ENCODE data around the gene ACOT7.

Gene ACOT7

GRCh38 chr1:6357243-6357936, 36.2 kb downstream of the ACOT7 start:
- H3K4me2 ChIP-seq (ENCODE audit: low read depth, low read length), result no peak overlapping the region
- peaks cover 14% of the 10 kb centered on the region for H3K4me1 ChIP-seq (ENCODE audit: low read length)
- H3K79me2 ChIP-seq (ENCODE audit: low read length), result peaks cover 44% of the 10 kb centered on the region
- no peaks in the 10 kb centered on the region for H3K27me3 ChIP-seq (replicated peaks; ENCODE audit: insufficient read depth, low read length)
- TF ChIP-seq EZH2phosphoT487 (IDR thresholded peaks at IDR 0.05; ENCODE audit: low read length) (no peak), EZH2 (optimal IDR thresholded peaks at IDR 0.05; ENCODE audit: low read depth, low read length) (no peak), CTCF (IDR thresholded peaks at IDR 0.05; ENCODE audit: low read length) (peak; percentile 13; the same call in 1 of the 2 replicates)
- no peaks in the 10 kb centered on the region for H3K36me3 ChIP-seq (replicated peaks; ENCODE audit: insufficient read depth, low read length)
- no peaks in the 10 kb centered on the region for H4K20me1 ChIP-seq (ENCODE audit: insufficient read depth, low read length)
- no peaks in the 10 kb centered on the region for H3K9me2 ChIP-seq (replicated peaks; ENCODE audit: insufficient read depth, low read length)
- H3F3A ChIP-seq (ENCODE audit: insufficient read depth, low read length), result 0 out of 2 replicates have a peak, but pooled peaks cover 3% of the 10 kb centered on the region
- no peak for DNase-seq
- no peak overlapping the region for H3K9ac ChIP-seq (ENCODE audit: low read length)
- H2AFZ ChIP-seq (ENCODE audit: low read length), result no peak overlapping the region
- no peaks in the 10 kb centered on the region for H3K9me3 ChIP-seq (replicated peaks; ENCODE audit: insufficient read depth, low read length)
- no peak overlapping the region for H3K4me3 ChIP-seq (ENCODE audit: low read length)
- H3K27ac ChIP-seq (ENCODE audit: low read length), result no peak overlapping the region

GRCh38 chr1:6355621-6356020, 37.9 kb downstream of the ACOT7 start:
- Histone ChIP-seq H3K4me2 (ENCODE audit: low read depth, low read length) (no peak overlapping the region), H3K4me3 (ENCODE audit: low read length) (no peak overlapping the region), H3F3A (ENCODE audit: insufficient read depth, low read length) (0 out of 2 replicates have a peak, but pooled peaks cover 3% of the 10 kb centered on the region), H3K9me2 (replicated peaks; ENCODE audit: insufficient read depth, low read length) (no peaks in the 10 kb centered on the region), H2AFZ (ENCODE audit: low read length) (no peak overlapping the region), H4K20me1 (ENCODE audit: insufficient read depth, low read length) (no peaks in the 10 kb centered on the region), H3K79me2 (ENCODE audit: low read length) (peaks cover 39% of the 10 kb centered on the region), H3K27me3 (replicated peaks; ENCODE audit: insufficient read depth, low read length) (no peaks in the 10 kb centered on the region), H3K27ac (ENCODE audit: low read length) (no peak overlapping the region), H3K9ac (ENCODE audit: low read length) (no peak overlapping the region), H3K9me3 (replicated peaks; ENCODE audit: insufficient read depth, low read length) (no peaks in the 10 kb centered on the region), H3K4me1 (ENCODE audit: low read length) (peaks cover 14% of the 10 kb centered on the region), H3K36me3 (replicated peaks; ENCODE audit: insufficient read depth, low read length) (no peaks in the 10 kb centered on the region)
- TF ChIP-seq EZH2 (optimal IDR thresholded peaks at IDR 0.05; ENCODE audit: low read depth, low read length) (no peak), CTCF (IDR thresholded peaks at IDR 0.05; ENCODE audit: low read length) (no peak), EZH2phosphoT487 (IDR thresholded peaks at IDR 0.05; ENCODE audit: low read length) (no peak)
- no peak for DNase-seq

DNA sequence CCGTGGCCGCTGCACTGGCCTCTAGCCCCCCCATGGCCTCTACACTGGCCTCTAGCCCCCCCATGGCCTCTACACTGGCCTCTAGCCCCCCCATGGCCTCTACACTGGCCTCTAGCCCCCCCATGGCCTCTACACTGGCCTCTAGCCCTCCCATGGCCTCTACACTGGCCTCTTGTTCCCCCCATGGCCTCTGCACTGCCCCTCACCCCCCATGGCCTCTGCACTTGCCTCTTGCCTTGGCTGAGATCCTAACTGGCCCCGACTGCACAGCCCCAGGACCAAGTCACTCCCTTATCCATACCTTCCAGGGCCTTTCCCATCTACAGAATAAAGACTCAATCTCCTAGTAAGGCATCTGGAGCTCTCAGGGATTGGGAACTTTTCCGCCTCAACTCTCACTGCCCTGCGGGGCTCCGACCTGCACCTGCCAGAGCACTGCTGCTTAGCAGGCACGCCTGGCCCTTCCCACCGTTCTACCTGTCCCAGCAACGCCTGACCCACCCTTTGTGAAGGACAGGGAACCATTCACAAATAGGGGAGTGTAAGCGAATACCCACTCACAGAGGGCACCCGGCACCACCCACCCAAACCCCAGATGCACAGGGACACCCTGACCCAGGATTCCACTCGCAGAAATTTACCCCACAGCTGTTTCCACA, 38.8 kb downstream of the ACOT7 start:
- peaks cover 35% of the 10 kb centered on the region for H3K79me2 ChIP-seq (ENCODE audit: low read length)
- TF ChIP-seq EZH2phosphoT487 (IDR thresholded peaks at IDR 0.05; ENCODE audit: low read length), result no peak
- TF ChIP-seq EZH2 (optimal IDR thresholded peaks at IDR 0.05; ENCODE audit: low read depth, low read length), result no peak
- no peak for TF ChIP-seq CTCF (IDR thresholded peaks at IDR 0.05; ENCODE audit: low read length)
- H3K4me3 ChIP-seq (ENCODE audit: low read length), result no peak overlapping the region
- H3K4me2 ChIP-seq (ENCODE audit: low read depth, low read length), result no peak overlapping the region
- no peak overlapping the region for H2AFZ ChIP-seq (ENCODE audit: low read length)
- H4K20me1 ChIP-seq (ENCODE audit: insufficient read depth, low read length), result no peaks in the 10 kb centered on the region
- H3K9me3 ChIP-seq (replicated peaks; ENCODE audit: insufficient read depth, low read length), result no peaks in the 10 kb centered on the region
- H3K36me3 ChIP-seq (replicated peaks; ENCODE audit: insufficient read depth, low read length), result no peaks in the 10 kb centered on the region
- no peak overlapping the region for H3K27ac ChIP-seq (ENCODE audit: low read length)
- peaks cover 9% of the 10 kb centered on the region for H3K4me1 ChIP-seq (ENCODE audit: low read length)
- no peaks in the 10 kb centered on the region for H3K9me2 ChIP-seq (replicated peaks; ENCODE audit: insufficient read depth, low read length)
- H3F3A ChIP-seq (ENCODE audit: insufficient read depth, low read length), result 0 out of 2 replicates have a peak, but pooled peaks cover 1% of the 10 kb centered on the region
- H3K9ac ChIP-seq (ENCODE audit: low read length), result no peak overlapping the region
- no peaks in the 10 kb centered on the region for H3K27me3 ChIP-seq (replicated peaks; ENCODE audit: insufficient read depth, low read length)
- DNase-seq, result no peak
